HG03575 (cell line): ENCODE measurements around the gene RPTOR.

ENCODE experiments used
- ATAC-seq: cut with Tn5 transposase; IDR thresholded peaks from one replicate; pipeline ENCODE4 v1.9.1; 2021; ENCODE audit not compliant: unreplicated experiment, insufficient number of reproducible peaks, low FRiP score; ENCODE audit errors: extremely low read depth

Gene RPTOR

DNA sequence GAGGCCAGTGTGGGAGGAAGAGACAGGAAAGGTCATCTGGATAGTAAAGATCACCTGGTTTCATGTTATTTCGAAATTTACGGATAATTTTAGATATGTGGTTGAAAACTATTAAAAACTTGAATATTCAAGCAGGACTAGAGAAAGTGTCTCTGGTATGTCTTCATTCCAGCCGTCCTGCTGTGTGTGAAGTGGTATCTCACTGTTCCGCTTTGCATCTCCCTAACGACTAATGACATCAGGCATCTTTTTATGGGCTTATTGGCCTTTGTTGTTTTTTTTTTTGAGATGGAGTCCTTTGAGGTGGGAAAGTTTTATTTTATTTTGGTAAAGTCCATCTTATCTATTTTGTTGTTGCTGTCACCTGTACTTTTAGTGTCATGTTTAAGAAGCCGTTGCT, 232.6 kb downstream of the RPTOR start:
- no peak for ATAC-seq

GRCh38 chr17:80778716-80779115, 234.1 kb downstream of the RPTOR start:
- no peak for ATAC-seq

DNA sequence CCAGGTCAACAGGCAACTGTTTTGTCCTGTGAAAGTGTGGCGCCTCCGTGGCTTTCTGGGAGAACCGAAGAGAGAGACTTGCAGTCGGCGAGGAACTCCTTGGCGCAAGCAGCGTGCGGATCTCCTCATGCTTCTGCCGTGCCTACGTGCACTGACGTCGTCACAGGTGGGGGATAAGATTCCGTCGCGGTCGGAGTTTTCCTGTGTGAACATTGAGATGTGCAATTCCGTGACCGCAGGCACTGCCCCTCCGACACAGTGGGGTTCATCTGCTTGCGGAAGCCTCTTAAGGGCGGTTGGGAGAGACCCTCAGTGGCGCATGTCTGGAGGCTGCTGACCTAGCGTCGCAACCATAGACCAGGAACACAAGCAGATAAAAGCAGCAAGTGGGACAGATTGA, 234.7 kb downstream of the RPTOR start:
- ATAC-seq = no peak

DNA sequence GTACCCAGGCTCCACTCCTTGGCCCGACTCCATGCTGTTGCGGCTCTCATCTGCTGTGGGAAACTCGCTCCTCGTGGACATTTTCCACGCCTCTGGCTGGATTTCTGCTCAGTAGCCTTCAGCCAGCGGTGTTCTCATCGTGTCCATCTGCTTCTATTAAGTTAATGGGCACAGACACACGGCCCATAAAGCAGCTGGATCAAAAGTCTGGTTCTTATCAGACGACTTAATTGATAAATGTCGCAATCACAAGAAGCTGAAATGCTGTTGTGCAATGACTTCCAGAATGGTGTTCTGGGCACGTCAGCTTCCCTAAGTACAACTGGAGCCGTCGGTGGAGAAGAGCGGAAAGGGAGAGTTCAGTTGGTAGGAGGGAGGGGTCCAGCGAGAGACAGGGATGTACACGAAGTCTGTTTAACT, 235.3 kb downstream of the RPTOR start:
- ATAC-seq = no peak

DNA sequence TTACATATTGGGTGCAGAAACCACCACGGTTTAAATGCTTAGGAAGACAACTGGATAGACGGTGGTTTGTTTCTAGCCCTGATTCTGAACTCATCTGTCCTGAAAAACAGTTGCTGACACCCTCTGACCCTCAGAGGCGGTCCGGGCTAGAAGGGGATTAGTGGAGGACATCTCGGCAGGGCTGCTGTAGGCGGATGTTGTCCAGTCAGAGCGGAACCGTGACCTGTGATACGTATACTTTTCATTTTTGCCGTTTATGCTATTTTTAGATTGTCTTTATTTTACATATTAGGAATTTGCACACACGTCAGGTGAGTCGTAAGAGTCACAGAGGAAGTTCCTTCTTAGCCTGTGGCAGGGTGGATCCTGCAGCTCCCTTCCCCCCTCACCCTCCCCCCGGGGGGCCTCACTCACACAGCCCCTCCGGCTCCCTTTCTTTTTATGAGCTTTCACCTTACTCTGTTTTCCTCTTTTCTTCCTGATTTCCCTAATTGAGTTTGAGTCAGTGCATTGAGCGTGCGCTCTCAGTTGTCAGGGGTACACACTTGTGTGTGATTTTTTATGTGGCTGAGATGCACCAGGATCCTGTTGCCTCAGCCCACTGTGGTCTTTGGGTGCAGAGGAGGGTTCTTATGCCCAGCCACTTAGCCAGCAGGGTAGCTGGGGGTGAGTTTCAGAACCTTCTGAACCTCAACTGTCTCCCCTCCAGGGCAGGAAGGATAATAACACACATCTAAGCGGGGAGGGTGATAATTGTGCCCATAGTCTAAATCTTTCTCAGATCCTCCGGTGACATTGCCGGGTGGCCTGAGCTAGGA, 236.0 kb downstream of the RPTOR start:
- ATAC-seq = no peak

DNA sequence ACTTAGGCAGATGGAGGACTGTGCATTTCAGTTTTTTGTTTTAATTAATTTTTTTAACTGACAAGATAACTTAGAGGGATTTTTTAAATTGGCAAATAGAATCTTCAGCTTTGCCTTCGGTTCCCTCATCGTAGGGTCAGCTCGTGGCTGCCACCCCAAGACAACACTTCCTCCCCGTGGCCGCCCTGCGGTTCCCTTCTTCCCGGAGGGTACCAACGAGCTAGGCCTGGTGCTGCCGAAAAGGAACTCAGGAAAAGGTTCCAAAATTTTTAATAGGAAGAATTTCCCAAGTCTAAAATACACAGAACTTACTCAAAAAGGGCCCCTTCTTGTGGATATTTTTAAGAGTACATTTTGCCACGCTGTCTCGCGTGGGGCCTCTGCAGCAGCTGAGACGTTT, 236.6 kb downstream of the RPTOR start:
- no peak for ATAC-seq

GRCh38 chr17:80781807-80782277, 237.2 kb downstream of the RPTOR start:
- no peak for ATAC-seq

- ATAC-seq = no peak
Observed at GRCh38 chr17:80782536-80783427, 238.1 kb downstream of the RPTOR start.

DNA sequence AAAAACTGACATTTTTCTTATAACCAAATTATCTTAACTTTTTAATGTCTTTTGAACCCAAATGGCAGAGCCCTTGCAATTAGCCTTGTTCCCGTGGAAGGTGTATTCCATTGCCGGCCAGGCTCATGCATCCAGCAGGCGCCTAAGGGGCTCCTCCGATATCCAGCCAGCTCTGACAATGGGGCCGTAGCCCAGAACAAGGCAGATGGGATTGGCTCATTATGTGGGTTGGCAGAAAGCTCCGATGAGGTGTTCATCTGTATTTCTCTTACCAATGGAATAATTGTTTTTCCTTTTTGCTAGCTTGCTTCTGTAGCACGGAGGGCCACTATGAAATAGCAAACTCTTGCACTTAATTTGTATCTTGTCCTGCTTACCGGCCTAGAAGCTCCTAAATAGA, 238.8 kb downstream of the RPTOR start:
- ATAC-seq = no peak

DNA sequence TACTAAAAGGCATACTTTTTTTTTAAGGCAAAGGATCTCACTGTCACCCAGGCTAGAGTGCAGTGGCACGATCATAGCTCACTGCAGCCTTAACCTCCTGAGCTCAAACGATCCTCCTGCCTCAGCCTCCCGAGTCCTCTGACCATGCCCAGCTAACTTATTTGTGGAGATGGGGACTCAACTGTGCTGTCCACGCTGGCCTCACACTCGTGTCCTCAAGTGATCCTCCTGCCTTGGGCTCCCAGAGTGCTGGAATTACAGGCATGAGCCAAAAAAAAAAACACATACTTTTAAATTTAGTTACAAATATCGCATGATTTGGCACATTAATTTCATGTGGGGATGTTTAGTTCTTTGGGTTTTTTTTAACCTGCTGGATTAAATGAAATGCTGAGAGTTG, 239.3 kb downstream of the RPTOR start:
- no peak for ATAC-seq

DNA sequence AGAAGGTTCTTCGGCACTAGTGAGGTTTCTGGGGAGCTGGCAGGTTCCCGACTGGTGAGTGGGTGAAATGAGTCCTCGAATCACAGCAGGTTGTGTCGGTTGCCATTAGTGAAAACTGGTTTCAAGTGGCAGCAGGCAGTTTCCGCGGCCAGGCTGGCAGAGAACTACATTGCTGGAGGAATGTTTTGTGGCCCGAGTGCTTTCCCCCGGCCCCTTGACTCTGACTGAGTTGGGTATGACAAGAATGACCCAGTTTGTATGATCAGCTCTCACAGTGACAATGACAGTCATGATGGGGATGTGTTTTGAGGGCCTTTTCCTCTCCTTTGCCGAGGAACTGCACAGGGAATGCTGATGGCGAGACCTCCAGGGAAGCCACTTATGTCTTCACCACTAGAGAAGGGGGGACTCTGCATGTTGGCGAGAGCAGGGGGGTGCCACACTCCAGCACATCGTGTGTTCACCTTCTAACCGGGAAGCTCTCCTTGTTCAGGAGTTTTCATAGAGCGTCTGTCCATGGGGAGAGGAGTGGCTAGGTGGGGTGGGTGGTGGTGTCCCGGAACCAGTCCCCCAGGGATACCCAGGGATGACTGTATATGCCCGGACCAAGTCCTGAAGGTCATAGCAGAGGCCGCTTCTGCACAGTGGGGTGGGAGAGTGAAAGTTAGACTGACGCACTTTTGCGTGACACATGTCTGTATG, 241.0 kb downstream of the RPTOR start:
- ATAC-seq = no peak

DNA sequence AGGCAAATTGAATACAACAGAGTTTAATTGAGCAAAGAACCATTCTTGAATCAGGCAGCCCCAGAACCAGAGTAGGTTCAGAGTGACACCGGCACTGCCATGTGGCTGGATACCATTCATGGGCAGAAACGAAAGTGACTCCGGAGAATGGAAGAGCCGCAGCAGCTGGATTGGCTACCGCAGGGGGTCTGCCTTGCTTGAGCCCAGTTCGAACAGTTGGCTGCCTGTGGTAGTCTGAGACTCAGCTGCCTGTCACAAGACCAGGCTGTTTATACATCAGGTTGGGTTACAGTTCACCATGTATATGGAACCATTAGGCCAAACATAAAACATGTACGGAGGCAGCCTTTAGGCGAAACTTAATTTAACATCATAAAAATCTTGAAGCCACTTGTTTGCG, 241.8 kb downstream of the RPTOR start:
- no peak for ATAC-seq

GRCh38 chr17:80786887-80787286, 242.2 kb downstream of the RPTOR start:
- ATAC-seq = no peak

- ATAC-seq = no peak
Observed at GRCh38 chr17:80787881-80788280, 243.2 kb downstream of the RPTOR start.

DNA sequence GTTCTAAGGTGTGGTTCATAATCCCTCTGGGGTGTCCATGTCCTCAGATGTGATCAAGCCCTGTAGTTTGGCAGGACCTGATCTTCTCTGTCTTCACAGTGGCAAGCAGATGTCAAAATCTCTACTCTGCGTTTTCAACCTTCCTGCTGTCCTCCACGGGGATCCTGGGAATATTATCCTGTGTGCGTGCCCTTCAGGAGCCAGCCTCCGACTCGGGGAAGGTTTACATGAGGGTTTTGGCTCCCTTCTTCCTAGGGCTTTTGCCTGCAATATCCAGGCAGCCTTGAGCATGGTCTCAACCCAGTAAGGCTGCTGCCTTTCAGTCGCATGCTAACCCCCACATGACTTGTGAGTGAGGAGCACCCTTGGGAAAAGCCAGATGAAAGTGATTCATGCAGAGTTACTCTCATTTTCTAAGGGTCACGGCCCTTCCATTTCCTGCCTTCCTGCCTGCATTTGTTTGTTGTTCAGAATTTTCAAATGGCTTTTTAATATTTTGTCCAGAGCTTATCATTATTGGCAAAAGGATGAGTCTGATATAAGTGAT, 244.8 kb downstream of the RPTOR start:
- ATAC-seq = no peak

GRCh38 chr17:80790021-80790765, 245.6 kb downstream of the RPTOR start:
- no peak for ATAC-seq

DNA sequence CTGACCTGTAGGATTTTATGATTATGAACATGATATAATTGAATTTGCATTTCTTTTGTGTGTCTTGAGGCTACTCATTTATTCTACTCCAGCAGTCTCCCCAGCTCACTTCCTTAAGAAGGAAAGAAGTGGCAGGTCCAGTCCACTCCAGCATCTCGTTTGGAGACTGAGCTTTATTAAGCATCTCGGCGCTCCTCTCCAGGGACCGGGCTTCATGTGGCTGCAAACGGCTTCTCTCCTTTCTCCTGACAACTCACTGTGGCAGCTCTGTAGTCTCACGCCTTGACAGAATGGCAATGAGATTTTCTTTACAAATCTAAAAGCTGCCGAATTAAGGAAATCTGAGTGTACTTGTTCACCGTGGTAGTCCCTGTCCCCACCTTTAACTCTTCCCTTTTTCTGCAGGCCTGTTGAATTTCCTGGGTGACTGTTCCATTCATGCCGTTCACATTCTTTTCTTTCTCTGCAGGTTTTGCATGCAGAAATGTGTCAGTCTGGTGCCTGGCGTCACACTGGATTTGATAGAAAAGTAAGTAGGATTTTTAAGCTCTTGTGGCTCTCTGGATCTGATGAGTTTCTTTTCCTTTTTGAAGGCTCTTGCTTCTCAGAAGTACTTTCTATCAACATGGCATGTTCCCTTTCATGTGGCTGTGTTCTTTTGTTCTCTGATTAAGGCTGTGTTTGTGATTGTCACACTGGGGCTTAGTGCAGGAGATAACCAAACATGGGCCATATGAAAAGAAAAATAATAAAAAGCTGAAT, 246.5 kb downstream of the RPTOR start:
- no peak for ATAC-seq

GRCh38 chr17:80791758-80792284, 247.2 kb downstream of the RPTOR start:
- no peak for ATAC-seq
